ENCODE measurements around the gene PTPN13. TPM values are rescaled to one million over a fixed set of nuclear protein-coding genes. Genes with fewer than 3 reads are reported as not detected.
"Not testable (repeated sequence)": the region's sequence is repeated elsewhere in the genome, so short reads cannot be mapped to it uniquely, and the experiment has no call there.

The PTPN13 gene
- total and polyA plus RNA-seq, 2 experiments from 2014 or later: 13.0 to 43.2 TPM

DNA sequence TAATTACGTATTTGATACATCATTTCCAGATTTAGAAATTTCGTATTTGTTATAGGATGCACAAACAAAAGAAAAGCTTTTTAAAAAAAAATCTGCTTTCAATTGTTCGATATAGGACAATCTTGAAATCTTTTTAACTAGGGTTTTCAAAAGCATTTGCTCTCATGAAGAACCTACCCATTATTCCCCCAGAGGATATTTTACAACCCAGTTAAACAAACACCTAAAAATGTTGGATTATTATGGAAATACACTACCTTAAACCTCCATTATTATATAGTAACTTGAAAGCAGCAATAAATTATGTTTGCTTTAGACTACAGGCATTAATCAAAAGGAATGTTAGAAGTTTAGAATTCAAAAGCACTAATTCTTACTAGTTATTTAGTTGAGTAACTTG, 110.5 kb downstream of the PTPN13 start:
- Histone ChIP-seq H3K9me2 (ENCODE audit: insufficient read depth) (no peaks in the 10 kb centered on the region; the same call in 1 of the 2 replicates), H3K9me3 (ENCODE audit: low read depth) (no peaks in the 10 kb centered on the region), H2AFZ (no peak overlapping the region), H3K4me3 (no peak overlapping the region), H3K4me2 (ENCODE audit: unreplicated experiment) (no peak overlapping the region), H3K36me3 (ENCODE audit: low read depth) (peaks cover 6% of the 10 kb centered on the region; the same call in 1 of the 2 replicates), H3K27ac (no peak overlapping the region), H3K79me2 (ENCODE audit: insufficient read depth) (no peaks in the 10 kb centered on the region), H3F3A (ENCODE audit: insufficient read depth) (no peaks in the 10 kb centered on the region), H3K27me3 (replicated peaks; ENCODE audit: insufficient read depth) (no peaks in the 10 kb centered on the region), H4K20me1 (ENCODE audit: insufficient read depth) (no peaks in the 10 kb centered on the region), H3K9ac (no peak overlapping the region), H3K4me1 (ENCODE audit: insufficient read depth) (peaks cover 12% of the 10 kb centered on the region; the same call in 1 of the 2 replicates)
- in situ Hi-C loops (cut with MboI): no loop called here
- WGBS, 2 experiments (ENCODE audit: low coverage in 1 of 2, low lambda C conversion rate in 2 of 2, missing lambda C conversion rate in 2 of 2): 98 to 100% methylated on average over 3 of the region's 3 CpGs
- DNase-seq: no peak
- TF ChIP-seq EZH2phosphoT487 (IDR thresholded peaks at IDR 0.05; ENCODE audit: insufficient read depth, low read depth): no peak

DNA sequence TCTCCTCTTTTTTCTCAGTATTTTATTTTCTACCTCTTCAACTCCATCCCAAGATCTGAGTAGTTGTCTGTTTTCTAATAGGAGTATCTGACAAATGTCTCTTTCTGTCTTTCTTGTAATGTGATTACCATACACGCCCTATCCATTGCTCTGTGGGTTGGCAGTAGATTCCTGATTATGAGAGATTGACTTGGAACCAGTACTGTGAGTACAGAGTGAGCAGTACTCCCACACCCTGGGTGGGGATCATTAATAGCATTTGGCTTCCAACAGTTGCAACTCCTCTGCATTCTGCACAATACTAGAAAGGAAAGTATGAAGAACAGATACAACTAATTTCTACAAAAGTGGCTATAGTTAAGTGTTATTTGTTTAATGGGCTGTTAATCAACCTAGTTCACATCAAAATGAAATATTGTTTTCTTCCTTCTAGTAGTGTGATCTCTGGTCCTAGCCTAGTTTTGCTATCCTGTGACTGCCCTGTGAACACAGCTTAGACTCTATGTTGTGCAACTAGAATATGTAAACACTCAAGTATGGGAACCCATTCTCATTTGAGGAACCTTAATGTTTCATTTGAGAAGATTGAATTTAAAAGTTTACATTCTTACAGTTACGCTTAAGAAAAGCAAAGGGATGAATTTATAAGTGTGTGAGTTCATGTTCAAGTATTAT, 112.9 kb downstream of the PTPN13 start:
- TF ChIP-seq EZH2phosphoT487 (IDR thresholded peaks at IDR 0.05; ENCODE audit: insufficient read depth, low read depth) (no peak), EZH2 (IDR thresholded peaks at IDR 0.05; ENCODE audit: insufficient read depth, poor library complexity, severe bottlenecking) (no peak)
- no peaks in the 10 kb centered on the region for H3K79me2 ChIP-seq (ENCODE audit: insufficient read depth)
- H4K20me1 ChIP-seq (ENCODE audit: insufficient read depth): no peaks in the 10 kb centered on the region
- H3K9me2 ChIP-seq (ENCODE audit: insufficient read depth): no peaks in the 10 kb centered on the region
- in situ Hi-C loops (cut with MboI): no loop called here
- WGBS, 2 experiments (ENCODE audit: low coverage in 1 of 2, low lambda C conversion rate in 2 of 2, missing lambda C conversion rate in 2 of 2): 62 to 63% methylated on average over 2 of the region's 2 CpGs
- peak; percentile 46 for DNase-seq
- H3K4me1 ChIP-seq (ENCODE audit: insufficient read depth): peaks cover 12% of the 10 kb centered on the region; the same call in 1 of the 2 replicates
- no peaks in the 10 kb centered on the region for H3K27me3 ChIP-seq (replicated peaks; ENCODE audit: insufficient read depth)
- no peak overlapping the region for H2AFZ ChIP-seq
- no peak overlapping the region for H3K27ac ChIP-seq
- no peak overlapping the region for H3K9ac ChIP-seq
- no peak overlapping the region for H3K4me3 ChIP-seq
- peak overlapping the region; percentile 15 for H3K4me2 ChIP-seq (ENCODE audit: unreplicated experiment)
- peaks cover 2% of the 10 kb centered on the region; the same call in 1 of the 2 replicates for H3K36me3 ChIP-seq (ENCODE audit: low read depth)
- no peaks in the 10 kb centered on the region for H3F3A ChIP-seq (ENCODE audit: insufficient read depth)
- H3K9me3 ChIP-seq (ENCODE audit: low read depth): no peaks in the 10 kb centered on the region

DNA sequence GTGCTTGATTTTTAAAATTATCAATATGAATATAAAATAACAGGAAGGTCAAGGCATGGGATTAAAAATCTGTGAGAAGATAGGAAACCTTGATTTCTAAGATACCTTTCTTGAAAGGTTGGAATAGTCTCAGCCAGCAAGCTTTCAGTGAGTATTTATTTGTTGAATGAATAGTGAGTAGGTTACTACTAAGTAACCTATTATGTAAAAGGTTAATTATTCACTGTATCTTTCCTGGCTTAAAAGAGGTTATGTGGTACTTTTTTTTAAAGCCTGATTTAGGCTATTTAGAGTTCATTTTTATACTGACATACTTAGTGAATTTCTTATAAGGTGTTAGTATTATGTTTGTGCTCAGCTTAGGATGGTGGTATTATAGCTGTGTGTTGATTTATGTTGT, 123.5 kb downstream of the PTPN13 start:
- Histone ChIP-seq H3F3A (ENCODE audit: insufficient read depth) (peaks cover 13% of the 10 kb centered on the region), H3K79me2 (ENCODE audit: insufficient read depth) (no peaks in the 10 kb centered on the region), H3K9me3 (ENCODE audit: low read depth) (no peaks in the 10 kb centered on the region), H3K4me2 (ENCODE audit: unreplicated experiment) (no peak overlapping the region), H3K36me3 (ENCODE audit: low read depth) (peaks cover 10% of the 10 kb centered on the region; the same call in 1 of the 2 replicates), H3K9ac (no peak overlapping the region), H3K9me2 (ENCODE audit: insufficient read depth) (no peaks in the 10 kb centered on the region), H3K27ac (no peak overlapping the region), H2AFZ (no peak overlapping the region), H3K4me3 (no peak overlapping the region), H3K27me3 (replicated peaks; ENCODE audit: insufficient read depth) (no peaks in the 10 kb centered on the region), H3K4me1 (ENCODE audit: insufficient read depth) (peaks cover 15% of the 10 kb centered on the region), H4K20me1 (ENCODE audit: insufficient read depth) (no peaks in the 10 kb centered on the region)
- DNase-seq: no peak
- in situ Hi-C loops (cut with MboI): no loop called here
- TF ChIP-seq EZH2phosphoT487 (IDR thresholded peaks at IDR 0.05; ENCODE audit: insufficient read depth, low read depth): no peak
- no peak for TF ChIP-seq EZH2 (IDR thresholded peaks at IDR 0.05; ENCODE audit: insufficient read depth, poor library complexity, severe bottlenecking)

DNA sequence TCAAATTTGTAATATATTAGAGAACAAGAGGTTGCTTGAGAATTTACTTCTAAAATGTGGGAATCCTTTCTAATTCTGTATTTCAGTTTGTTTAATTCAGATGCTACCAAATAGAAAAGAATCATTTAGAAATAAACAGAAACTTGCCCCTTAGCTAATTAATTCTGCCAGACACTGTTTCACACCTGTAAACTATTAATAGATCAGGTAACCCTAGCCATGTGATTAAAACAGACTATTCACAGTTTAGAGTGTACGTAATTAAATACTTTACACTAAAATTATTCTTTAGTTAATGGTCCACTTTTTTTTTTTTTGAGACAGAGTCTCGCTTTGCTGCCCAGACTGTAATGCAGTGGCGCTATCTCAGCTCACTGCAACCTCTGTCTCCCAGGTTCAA, 124.0 kb downstream of the PTPN13 start:
- Histone ChIP-seq H3K27me3 (replicated peaks; ENCODE audit: insufficient read depth) (no peaks in the 10 kb centered on the region), H3K9me3 (ENCODE audit: low read depth) (no peaks in the 10 kb centered on the region), H3K27ac (no peak overlapping the region), H2AFZ (no peak overlapping the region), H3K79me2 (ENCODE audit: insufficient read depth) (no peaks in the 10 kb centered on the region), H3K4me1 (ENCODE audit: insufficient read depth) (peaks cover 15% of the 10 kb centered on the region), H3K4me2 (ENCODE audit: unreplicated experiment) (no peak overlapping the region), H4K20me1 (ENCODE audit: insufficient read depth) (no peaks in the 10 kb centered on the region), H3K9me2 (ENCODE audit: insufficient read depth) (no peaks in the 10 kb centered on the region), H3K4me3 (no peak overlapping the region), H3K9ac (no peak overlapping the region), H3K36me3 (ENCODE audit: low read depth) (peaks cover 10% of the 10 kb centered on the region; the same call in 1 of the 2 replicates), H3F3A (ENCODE audit: insufficient read depth) (peaks cover 13% of the 10 kb centered on the region)
- WGBS, 2 experiments (ENCODE audit: low coverage in 1 of 2, low lambda C conversion rate in 2 of 2, missing lambda C conversion rate in 2 of 2): 97 to 99% methylated on average over 3 of the region's 3 CpGs
- in situ Hi-C loops (cut with MboI): no loop called here
- DNase-seq: no peak
- TF ChIP-seq EZH2phosphoT487 (IDR thresholded peaks at IDR 0.05; ENCODE audit: insufficient read depth, low read depth) (no peak), EZH2 (IDR thresholded peaks at IDR 0.05; ENCODE audit: insufficient read depth, poor library complexity, severe bottlenecking) (no peak)

DNA sequence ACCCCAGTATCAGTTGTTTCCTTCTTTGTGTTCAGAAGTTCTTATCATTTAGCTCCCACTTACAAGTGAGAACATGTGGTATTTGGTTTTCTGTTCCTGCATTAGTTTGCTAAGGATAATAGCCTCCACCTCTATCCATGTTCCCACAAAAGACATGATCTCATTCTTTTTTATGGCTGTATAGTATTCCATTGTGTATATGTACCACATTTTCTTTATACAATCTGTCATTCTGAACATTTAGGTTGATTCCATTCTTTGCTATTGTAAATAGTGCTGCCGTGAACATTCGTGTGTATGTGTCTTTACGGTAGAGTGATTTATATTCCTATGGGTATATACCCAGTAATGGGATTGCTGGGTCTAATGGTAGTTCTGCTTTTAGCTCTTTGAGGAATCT, 125.0 kb downstream of the PTPN13 start:
- H3K27me3 ChIP-seq (replicated peaks; ENCODE audit: insufficient read depth); H2AFZ ChIP-seq; in situ Hi-C loops (cut with MboI); H3K4me2 ChIP-seq (ENCODE audit: unreplicated experiment); H3K9me3 ChIP-seq (ENCODE audit: low read depth); H3K4me3 ChIP-seq; DNase-seq; H3K27ac ChIP-seq; H3K9me2 ChIP-seq (ENCODE audit: insufficient read depth); H4K20me1 ChIP-seq (ENCODE audit: insufficient read depth); H3K9ac ChIP-seq; H3K79me2 ChIP-seq (ENCODE audit: insufficient read depth): not testable (repeated sequence)
- Histone ChIP-seq H3K36me3 (ENCODE audit: low read depth) (peaks cover 19% of the 10 kb centered on the region; the same call in 1 of the 2 replicates), H3F3A (ENCODE audit: insufficient read depth) (peaks cover 13% of the 10 kb centered on the region), H3K4me1 (ENCODE audit: insufficient read depth) (peaks cover 15% of the 10 kb centered on the region)
- 97 to 98% methylated on average over 3 of the region's 3 CpGs for WGBS, 2 experiments (ENCODE audit: low coverage in 1 of 2, low lambda C conversion rate in 2 of 2, missing lambda C conversion rate in 2 of 2)

Data from GM23248 (cell line).